Measurements from ENCODE around the gene SPA17.

SPA17 gene

DNA sequence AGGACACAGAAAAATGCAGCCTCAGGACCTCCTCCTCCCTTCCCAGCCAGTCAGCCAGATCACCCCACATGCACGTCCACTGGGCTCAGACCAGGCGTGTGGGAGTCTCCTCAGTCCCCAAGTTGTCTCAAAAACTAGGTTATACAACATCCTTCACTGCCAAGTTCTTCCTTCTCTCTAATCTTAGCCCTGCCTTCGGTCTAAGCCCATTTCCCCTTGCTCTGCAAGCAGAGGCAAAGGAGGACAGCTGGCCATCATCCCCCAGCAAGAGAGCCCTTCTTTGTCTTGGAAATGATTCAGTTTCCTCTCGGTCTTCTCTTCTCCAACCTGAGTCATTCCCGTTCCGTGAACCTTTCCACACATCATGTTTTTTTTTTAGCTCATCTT is 52.0 kb downstream of the SPA17 start:
- no peak for DNase-seq

DNA sequence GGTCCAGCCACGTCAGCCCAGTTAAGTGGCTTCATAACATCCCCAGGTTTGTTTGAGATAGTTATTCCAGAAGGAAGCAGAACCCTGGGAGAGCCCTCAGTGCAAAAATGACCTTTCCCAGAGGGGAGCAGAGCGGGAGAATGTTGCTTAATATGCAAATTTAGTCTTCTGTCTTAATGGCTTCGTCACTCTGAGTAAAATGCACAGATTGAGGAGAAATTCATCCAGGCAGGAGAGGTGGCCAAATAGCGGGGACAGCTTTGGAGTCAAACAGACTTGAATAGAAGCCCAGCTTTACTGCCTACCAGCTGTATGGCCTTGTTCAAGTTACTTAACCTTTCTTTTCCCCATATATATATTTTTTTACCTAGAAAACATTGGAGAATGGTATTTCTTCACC is 53.8 kb downstream of the SPA17 start:
- no peak for DNase-seq

DNA sequence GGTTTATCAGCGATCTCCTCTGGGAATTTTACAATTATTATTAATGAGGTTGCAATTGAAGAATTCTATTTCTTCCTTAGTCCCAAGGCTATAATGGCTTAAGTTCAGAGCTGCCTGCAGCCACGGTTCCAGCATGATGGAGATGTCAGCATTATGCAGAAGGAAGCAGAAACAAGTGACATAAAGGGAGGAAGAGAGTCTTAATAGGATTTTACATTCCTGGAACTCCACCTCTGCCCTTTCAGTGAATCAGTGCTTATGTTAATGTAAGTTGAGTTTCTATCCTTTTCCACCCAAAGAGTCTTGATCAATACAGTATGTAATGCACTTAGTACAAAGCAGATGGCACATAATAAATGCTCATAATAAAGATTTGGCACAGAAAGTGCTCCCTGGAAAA is 54.4 kb downstream of the SPA17 start:
- DNase-seq: no peak

DNA sequence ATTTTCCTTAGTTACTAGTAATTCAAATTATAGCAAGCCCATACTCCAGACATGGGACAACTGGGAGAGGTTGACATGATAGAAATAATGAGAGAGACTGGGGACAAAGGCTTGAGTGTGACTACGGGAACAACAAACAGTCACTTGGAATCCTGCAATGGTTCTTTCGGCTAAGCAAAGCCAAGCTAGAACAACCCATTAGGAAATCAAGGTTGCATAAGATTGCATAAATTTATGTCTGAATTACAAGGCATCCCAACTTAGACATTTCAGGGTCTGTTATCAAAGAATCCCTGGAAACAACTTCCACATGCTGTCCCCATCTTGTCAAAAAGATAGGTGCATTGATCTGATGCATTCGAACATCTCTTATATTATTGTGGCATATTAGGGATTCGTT is 55.9 kb downstream of the SPA17 start:
- DNase-seq: no peak

DNA sequence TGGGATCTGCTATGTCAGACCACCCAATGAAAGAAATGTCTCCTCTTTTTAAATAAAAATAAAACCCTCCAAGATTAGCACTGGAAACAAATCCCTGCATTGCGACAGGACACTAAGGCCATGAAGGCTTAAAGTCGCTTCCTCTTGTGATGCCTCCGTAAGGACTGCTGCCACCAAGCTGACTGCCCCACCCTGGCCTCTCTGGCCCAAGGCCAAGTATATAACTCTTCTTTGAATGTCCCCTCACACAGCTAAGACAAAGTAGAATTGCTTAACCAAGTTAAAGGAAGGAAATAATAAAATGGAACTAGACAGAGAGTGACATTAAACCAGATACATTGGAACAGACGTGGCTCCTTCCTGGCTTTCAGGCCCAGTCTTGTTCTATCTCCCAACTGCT is 58.5 kb downstream of the SPA17 start:
- no peak for DNase-seq

DNA sequence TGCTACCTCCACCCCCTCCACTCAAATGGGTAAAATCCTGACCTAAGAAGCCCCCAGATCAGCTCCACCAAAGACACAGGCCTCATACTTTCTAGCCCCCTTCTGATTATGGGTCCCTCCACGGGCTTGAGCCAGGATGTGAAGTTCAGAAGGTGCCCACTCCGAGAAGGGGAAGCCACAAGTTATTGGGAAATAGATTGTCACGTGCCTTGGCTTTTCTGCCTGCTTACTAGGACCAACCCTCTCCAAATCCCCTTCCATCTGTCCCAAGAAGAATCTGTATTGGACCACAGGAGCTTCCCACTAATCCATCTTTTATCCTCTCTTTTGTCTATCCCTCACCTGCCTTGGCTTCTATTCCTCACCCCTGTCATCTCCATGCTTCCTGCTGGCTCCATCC is 63.0 kb downstream of the SPA17 start:
- no peak for DNase-seq

DNA sequence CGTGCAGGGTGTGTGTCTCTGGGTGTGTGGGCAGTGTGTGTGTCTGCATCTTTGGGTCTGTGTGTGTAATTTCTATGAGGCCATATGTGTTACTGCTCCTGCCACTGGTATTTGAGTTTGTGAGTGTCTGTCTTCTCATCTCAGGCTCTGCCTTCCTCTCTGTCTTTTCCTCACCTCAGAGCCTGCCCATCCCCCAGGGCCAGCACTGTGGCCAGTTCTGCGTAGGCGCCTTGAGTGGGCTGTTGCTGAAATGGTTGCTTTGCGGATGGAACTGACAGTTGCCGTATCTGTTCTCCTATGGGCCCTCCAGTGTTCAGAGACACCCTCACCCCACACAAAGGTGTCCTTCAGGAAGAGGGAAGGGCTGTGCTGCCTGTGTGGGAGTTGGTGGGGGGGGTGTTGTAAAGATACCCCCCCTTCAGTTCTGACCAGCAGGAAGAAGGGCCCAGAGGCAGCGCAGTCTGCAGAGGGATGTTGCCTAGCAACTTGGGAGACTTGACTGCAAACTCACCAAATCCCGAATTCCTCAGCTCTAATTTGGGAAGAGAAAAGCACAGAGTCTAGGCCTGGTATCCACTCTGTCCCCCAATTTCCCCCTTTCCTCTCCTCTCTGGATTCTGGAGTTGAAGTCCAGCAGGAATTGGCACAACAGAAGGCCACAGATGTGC is 64.1 kb downstream of the SPA17 start:
- DNase-seq: no peak

DNA sequence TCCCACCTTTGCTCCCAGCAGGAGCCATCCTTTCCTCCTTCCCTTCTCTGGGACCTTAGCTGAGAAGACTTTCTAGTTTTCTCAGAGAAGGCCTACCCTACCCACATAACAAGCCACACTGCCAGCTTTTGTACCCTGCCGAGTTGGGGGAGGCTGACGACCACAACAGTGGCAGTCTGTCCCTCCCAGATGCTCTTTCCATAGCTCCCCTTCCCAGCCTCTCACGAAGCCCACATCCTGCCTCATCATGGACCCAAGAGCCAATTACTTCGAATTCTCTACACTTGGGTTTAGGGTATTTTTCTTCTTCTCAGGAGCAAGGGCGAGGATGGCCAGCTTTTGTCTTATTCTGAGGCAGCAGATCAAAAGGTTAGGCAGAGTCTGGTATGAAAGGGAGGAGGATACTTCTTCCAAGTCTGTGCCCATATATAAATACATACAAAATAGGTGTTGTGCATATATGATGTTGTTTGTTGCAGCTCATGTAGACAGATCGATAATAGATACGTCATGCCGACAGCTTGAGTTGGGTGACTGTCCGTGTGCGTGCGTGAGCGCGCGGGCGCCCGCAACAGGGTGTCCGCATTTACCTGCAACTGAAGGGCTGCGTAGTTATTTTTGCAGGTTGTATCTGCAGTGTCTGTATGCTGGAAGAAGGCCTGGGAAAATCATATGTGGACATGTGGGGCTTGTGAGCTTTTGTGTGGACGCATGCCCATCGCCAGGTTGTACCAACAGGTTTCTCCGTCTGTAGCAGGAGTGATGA is 65.2 kb downstream of the SPA17 start:
- no peak for DNase-seq

DNA sequence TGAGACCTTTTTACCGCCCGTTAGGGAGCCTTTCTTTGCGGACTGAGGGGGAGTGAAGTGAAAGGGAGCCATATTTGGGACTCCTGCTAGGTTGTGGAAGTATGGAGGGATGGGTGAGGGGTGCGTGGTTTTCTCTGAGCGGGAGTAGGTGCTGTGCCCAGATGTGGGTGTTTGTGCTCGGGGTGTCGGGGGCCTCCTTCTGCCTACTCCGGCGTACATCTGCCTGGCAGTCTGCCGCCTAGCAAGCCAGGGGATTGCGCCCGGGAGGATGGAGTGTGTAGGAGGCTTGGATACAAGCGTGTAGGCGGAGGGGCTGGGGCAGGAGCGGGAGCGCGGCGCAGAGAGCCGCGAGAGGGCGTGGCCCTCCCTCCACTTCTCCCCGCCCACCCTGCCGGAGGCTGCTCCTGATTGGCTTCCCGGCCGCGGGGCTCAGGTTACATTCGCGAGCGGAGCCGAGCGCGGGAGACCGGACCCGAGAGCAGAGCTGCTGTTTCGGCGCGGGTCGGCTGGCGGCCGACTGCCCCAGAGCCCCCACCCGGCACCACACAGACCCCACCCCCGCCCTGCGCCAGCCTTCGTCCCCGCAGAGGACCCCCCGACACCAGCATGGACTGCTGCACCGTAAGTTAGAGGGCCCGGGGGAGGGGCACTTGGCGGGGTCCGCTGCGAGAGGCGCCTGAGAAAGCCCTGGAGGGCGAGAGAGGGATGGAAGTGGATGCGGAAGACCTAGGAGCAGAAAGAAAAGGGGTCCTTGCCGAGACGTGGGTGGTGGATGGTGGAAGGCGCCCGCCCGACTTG is 66.0 kb downstream of the SPA17 start, which contains the start of gene NRGN:
Gene NRGN (plus strand): TSS at position 464 of the 798 bp plus-strand sequence. CDS start 143 bp downstream, at position 607.
- DNase-seq: peak in 11 of 14 donors; percentile 5 to 64 (median 37)

DNA sequence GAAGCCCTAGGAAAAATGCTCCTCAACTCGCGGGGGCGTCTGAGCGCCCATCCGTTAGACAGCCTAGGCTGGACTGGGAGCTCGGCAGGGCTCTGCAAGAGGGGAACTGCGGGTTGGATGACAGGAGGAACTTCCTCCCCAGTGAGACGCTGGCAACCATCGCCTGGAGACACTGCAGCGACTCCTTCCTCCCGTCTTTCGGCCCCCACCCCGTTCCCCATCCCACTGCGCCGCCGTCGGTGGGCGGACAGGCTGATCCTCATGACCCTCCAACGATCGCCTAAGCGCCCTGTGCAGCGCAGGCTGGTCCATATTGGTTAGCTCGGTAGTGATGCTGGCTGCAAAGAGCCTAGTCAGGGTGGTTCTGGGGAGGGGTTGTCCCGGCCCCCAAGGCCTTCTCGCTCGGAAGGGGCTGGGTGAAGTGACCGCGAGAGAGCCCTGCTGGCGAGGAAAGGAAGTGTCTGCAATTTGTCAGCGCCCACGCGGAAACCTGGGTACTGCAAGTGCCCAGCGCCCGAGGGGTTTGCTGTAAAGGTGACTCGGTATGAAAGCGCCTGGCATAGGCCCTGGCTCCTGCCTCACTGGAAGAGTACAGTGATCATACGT is 66.7 kb downstream of the SPA17 start:
- no peak for DNase-seq

DNA sequence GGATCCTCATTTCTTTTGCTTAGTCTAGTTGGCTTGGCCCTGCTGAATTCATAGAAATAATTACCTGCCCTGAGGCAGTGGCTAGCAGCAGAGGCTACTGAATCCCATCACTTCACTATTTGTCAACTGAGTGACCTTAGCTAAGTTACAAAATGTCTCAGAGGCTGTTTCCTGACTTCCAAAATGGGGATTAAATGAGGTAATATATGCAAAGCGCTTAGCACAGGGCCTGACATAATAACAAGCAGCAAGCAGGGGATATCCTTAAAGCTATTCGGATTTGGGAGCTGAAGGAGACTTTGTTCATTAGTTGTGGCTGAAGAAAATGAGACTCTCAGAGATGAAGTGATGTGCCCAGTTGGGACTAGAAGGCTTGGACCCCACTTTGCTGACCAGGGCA is 68.9 kb downstream of the SPA17 start:
- DNase-seq: no peak

DNA sequence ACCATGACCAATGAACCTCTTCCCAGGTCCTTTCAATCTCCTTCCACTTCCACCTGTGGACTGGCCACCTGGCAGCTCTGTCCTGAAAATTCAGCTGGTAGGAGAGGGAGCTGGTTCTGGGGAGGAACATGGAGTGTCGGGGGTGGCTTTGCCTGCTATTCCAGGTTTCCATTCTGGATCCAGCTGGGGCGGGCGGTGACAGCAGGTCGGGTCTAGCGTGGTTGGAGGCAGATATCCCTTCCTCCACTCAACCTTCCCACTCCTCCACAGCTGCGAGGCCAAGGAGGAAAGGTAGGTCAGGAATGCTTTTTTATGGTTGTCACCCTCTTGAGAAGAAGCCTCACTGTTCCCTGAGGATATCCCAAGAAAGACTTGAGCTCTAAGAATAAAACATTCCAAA is 69.3 kb downstream of the SPA17 start:
- no peak for DNase-seq

DNA sequence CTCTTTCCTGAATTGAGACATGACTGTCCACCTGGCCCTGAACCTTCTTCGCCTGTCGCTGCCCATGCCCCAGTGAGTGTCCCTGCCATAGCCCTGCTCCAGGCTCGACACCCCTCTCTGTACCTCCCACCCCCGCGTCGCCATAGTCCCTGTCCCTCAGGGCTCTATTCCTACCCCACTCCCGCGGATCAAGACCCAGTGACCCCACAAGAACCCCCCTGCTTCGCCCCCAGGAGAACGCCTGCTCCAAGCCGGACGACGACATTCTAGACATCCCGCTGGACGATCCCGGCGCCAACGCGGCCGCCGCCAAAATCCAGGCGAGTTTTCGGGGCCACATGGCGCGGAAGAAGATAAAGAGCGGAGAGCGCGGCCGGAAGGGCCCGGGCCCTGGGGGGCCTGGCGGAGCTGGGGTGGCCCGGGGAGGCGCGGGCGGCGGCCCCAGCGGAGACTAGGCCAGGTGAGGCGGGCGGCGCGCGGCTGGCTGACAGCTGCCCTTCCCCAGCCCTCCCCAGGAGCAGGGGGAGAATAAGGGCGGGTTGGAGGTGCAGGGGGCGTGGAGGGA is 71.6 kb downstream of the SPA17 start:
- no peak for DNase-seq

DNA sequence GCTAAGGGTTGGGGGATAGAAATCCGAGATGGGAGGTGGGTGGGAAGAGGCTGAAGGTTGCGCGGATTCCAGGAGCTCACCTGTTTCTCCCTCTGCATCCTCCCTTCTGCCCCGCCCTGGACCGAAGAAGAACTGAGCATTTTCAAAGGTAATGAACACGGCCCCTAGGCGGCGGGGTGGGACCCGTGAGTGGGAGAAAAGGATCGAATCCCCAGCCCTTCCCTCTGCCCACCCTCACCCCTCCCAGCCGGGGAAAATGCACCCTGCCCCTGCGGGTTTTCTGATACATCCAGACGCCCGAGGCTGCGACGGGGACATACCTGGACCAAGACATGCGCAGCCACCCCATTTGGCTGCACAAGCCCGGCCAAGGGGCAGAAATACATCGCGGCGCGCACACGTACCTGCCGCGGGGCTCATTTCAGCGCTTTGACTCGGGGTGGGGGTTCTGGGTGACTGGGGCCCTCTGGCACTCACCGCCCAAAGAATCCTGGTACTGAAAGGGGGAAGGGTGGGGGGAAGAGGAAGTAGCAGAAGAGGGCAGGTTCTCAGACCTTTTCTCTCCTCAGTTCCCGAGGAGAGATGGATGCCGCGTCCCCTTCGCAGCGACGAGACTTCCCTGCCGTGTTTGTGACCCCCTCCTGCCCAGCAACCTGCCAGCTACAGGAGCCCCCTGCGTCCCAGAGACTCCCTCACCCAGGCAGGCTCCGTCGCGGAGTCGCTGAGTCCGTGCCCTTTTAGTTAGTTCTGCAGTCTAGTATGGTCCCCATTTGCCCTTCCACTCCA is 72.3 kb downstream of the SPA17 start:
- no peak for DNase-seq

DNA sequence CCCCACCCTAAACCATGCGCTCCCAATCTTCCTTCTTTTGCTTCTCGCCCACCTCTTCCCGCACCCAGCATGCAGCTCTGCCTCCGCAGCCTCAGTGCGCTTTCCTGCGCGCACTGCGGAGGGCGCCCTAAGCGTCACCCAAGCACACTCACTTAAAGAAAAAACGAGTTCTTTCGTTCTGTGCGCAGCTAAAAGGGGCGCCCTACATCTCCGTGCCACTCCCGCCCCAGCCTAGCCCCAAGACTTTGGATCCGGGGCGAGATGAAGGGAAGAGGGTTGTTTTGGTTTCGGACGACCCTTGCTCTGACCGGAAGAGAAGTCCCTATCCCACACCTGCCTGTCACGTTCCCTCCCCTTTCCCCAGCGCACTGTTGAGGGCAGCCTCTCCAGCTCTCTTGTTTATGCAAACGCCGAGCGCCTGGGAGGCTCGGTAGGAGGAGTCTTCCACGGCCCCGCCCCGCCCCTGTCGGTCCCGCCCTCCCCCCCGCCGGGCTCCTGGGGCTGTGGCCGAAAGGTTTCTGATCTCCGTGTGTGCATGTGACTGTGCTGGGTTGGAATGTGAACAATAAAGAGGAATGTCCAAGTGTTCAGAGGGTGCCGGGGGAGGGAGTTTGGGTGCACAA is 73.0 kb downstream of the SPA17 start:
- peak in 1 of 14 donors; percentile 16 for DNase-seq

All from C1 segment of cervical spinal cord (tissue), 14 donors.